T-helper 1 cell treated with Interleukin-12 subunit alpha and Interleukin-12 subunit beta and Interleukin-4 antibody, amounts not matched to agents 30 ng/mL and 1 ng/mL, for 36 hours (primary cell): Measurements from ENCODE around the gene ARHGAP4. TPM values are rescaled to one million over a fixed set of nuclear protein-coding genes. Genes with fewer than 3 reads are reported as not detected.

Source experiments
- intact Hi-C: fragments of 100-400 bp; cut with micrococcal nuclease; formaldehyde crosslinking; loops from one replicate; pipeline ENCODE4 v1.15.1; 2024
- total RNA-seq: library from RNA; stranded (reverse); gene quantifications from 2 replicates; pipeline ENCODE4 v1.2.3, GENCODE V29; 2022

The ARHGAP4 gene
- 281 and 285 TPM in 2 replicates for total RNA-seq

- intact Hi-C loops, result loop anchor here (1.0 to 10.0 kb wide), 9 partner anchors 9 to 969 kb away; partner anchors contain the start of genes CCNQ, FLNA, L1CAM and MECP2
Observed at GRCh38 chrX:153925739-153926551, at the start of gene ARHGAP4. Gene ARHGAP4, minus strand, starts transcription at chrX:153926264. Its CDS starts 62 bp downstream, at chrX:153926202.

GRCh38 chrX:153974726-153975286 lies 48.7 kb upstream of the ARHGAP4 start:
- intact Hi-C loops, result loop anchor here (5.0 kb wide), 3 partner anchors 397 to 542 kb away; partner anchors contain the start of genes FAM3A, FLNA and RPL10

GRCh38 chrX:153974003-153974725 lies 48.1 kb upstream of the ARHGAP4 start:
- intact Hi-C loops, result loop anchor here (5.0 kb wide), 3 partner anchors 398 to 543 kb away; partner anchors contain the start of genes FAM3A, FLNA and RPL10

GRCh38 chrX:153973127-153974002 lies 47.3 kb upstream of the ARHGAP4 start:
- intact Hi-C loops, result loop anchor here (1.0 to 5.0 kb wide), 6 partner anchors 8 to 789 kb away; partner anchors contain the start of genes DKC1, FAM3A, FLNA and IRAK1

- intact Hi-C loops, result loop anchor here (1.0 to 5.0 kb wide), 6 partner anchors 9 to 790 kb away; partner anchors contain the start of genes DKC1, FAM3A, FLNA and IRAK1
Observed at GRCh38 chrX:153972368-153973126, 46.5 kb upstream of the ARHGAP4 start, which contains the start of gene TMEM187. Gene TMEM187, plus strand, starts transcription at chrX:153972754. Its CDS starts 9,309 bp downstream, at chrX:153982063.

GRCh38 chrX:153971450-153972367 lies 45.6 kb upstream of the ARHGAP4 start, which contains the start of gene HCFC1:
Gene HCFC1, minus strand, starts transcription at chrX:153971818. Its CDS starts 978 bp downstream, at chrX:153970840.
- intact Hi-C loops, result loop anchor here (1.0 to 5.0 kb wide), 11 partner anchors 13 to 791 kb away; partner anchors contain the start of genes ABCD1, BCAP31, DKC1 and FAM3A

- intact Hi-C loops, result loop anchor here (1.0 to 5.0 kb wide), 9 partner anchors 14 to 576 kb away; partner anchors contain the start of genes ABCD1, BCAP31, FAM3A and FLNA
Observed at GRCh38 chrX:153971124-153971449, 45.0 kb upstream of the ARHGAP4 start.

GRCh38 chrX:153970357-153971123 lies 44.5 kb upstream of the ARHGAP4 start:
- intact Hi-C loops, result loop anchor here (1.0 to 5.0 kb wide), 9 partner anchors 14 to 577 kb away; partner anchors contain the start of genes ABCD1, BCAP31, FAM3A and FLNA

- intact Hi-C loops, result loop anchor here (2.0 to 5.0 kb wide), 7 partner anchors 15 to 547 kb away; partner anchors contain the start of genes FAM3A, FLNA and RPL10
Observed at GRCh38 chrX:153969904-153970356, 43.9 kb upstream of the ARHGAP4 start.

- intact Hi-C loops, result loop anchor here (2.0 to 5.0 kb wide), 2 partner anchors 15 to 83 kb away; no protein-coding TSS in a partner anchor
Observed at GRCh38 chrX:153969125-153969903, 43.2 kb upstream of the ARHGAP4 start.

- intact Hi-C loops, result loop anchor here (2.0 to 5.0 kb wide), 2 partner anchors 14 to 84 kb away; no protein-coding TSS in a partner anchor
Observed at GRCh38 chrX:153968754-153969124, 42.7 kb upstream of the ARHGAP4 start.

- intact Hi-C loops, result loop anchor here (2.0 to 5.0 kb wide), 2 partner anchors 13 to 84 kb away; no protein-coding TSS in a partner anchor
Observed at GRCh38 chrX:153968255-153968654, 42.2 kb upstream of the ARHGAP4 start.

- intact Hi-C loops, result loop anchor here (2.0 to 5.0 kb wide), 2 partner anchors 13 to 85 kb away; no protein-coding TSS in a partner anchor
Observed at GRCh38 chrX:153967536-153968224, 41.6 kb upstream of the ARHGAP4 start.

- intact Hi-C loops, result loop anchor here (5.0 kb wide), 1 partner anchor 85 kb away; no protein-coding TSS in a partner anchor
Observed at GRCh38 chrX:153966841-153967535, 40.9 kb upstream of the ARHGAP4 start.

GRCh38 chrX:153966283-153966688 lies 40.2 kb upstream of the ARHGAP4 start:
- intact Hi-C loops, result loop anchor here (5.0 kb wide), 1 partner anchor 86 kb away; no protein-coding TSS in a partner anchor
